Tibial nerve (tissue), 4 donors: ENCODE data around the gene PSMA7. TPM values are rescaled to one million over a fixed set of nuclear protein-coding genes. Genes with fewer than 3 reads are reported as not detected.

Experiments used
- DNase-seq, 2 donors: peaks; one replicate each; pipeline ENCODE4 v3.0.0-alpha.2; 2019; ENCODE audit warnings: low spot score in 2 of 2
- H3K27ac ChIP-seq, 4 donors: fragments of 200-600 bp; sonication (generic) in 3 of 4; one replicate each; pipeline ENCODE4 v1.5.1; 2017 to 2019; ENCODE audit warnings: mild to moderate bottlenecking in 1 of 4
- H3K27me3 ChIP-seq, 2 donors: fragments of 200-600 bp; sonication (generic) in 1 of 2; one replicate each; pipeline versions ENCODE4 v1.5.1 to v1.6.0; 2017 to 2019
- H3K36me3 ChIP-seq, 3 donors: fragments of 200-600 bp; sonication (generic); one replicate each; pipeline ENCODE4 v1.5.1; 2018 to 2019
- H3K4me1 ChIP-seq, 4 donors: fragments of 200-600 bp; sonication (generic) in 3 of 4; one replicate each; pipeline ENCODE4 v1.5.1; 2017 to 2019
- H3K4me3 ChIP-seq, 4 donors: fragments of 200-600 bp; sonication (generic) in 3 of 4; one replicate each; pipeline ENCODE4 v1.5.1; 2017 to 2019; ENCODE audit warnings: mild to moderate bottlenecking in 1 of 4, moderate library complexity in 1 of 4
- H3K9me3 ChIP-seq, 4 donors: fragments of 200-600 bp; sonication (generic) in 3 of 4; one replicate each; pipeline ENCODE4 v1.5.1; 2017 to 2019
- EP300 ChIP-seq, 2 donors: sonication (generic); formaldehyde crosslinking; IDR thresholded peaks; one replicate each; pipeline ENCODE4 v1.6.1; 2017; ENCODE audit warnings: antibody characterized with exemption in 2 of 2, mild to moderate bottlenecking in 1 of 2
- POLR2A ChIP-seq, 2 donors: fragments of 450-650 bp; IDR thresholded peaks; one replicate each; pipeline ENCODE4 v1.6.1; 2017; ENCODE audit warnings: antibody characterized with exemption in 2 of 2, mild to moderate bottlenecking in 2 of 2, moderate library complexity in 2 of 2
- WGBS, 2 donors: methylation state at CpG; one replicate each; pipeline ENCODE4 v1.1.5; 2018; 5-methylcytosine and 5-hydroxymethylcytosine counted together
- total RNA-seq, 4 donors: library from RNA; depleted of rRNA; stranded (reverse); fragments of >200 nt; gene quantifications; one replicate each; pipeline ENCODE4 v1.1.0, GENCODE V29; 2016
- TF ChIP-seq, protein P1 (sequence below), 5 experiments: fragments of 200-600 bp in 3 of 5; fragments of 450-650 bp in 2 of 5; sonication (generic) in 3 of 5; IDR thresholded peaks; one replicate each; pipeline ENCODE4 v1.5.1; 2016 to 2019; ENCODE audit warnings: antibody characterized with exemption in 5 of 5, mild to moderate bottlenecking in 3 of 5, moderate library complexity in 2 of 5

The PSMA7 gene
- total RNA-seq, 4 donors from 2014 or later, result 213 to 377 (median 341) TPM

DNA sequence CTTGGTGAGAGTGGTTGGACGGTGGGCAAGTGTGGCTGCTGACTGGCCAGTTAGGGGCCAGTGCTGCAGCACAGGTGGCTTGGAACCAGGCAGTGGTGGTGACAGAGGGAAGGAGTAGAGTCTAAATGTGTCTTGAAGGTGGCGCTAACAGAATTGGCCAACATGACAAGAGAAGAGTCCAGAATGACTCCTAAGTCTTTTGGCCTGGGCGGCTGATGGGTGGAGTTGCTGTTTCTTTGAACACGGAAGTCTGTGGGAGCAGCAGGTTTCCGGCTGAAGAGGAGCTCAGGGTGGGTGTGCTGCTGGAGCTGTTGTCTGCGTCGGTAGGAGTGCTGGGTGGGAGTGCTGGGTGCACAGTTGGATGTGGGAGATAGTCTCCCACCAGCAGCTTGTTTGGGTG is 10.8 kb downstream of the PSMA7 start:
- Histone ChIP-seq H3K4me1 (peaks cover 0 to 32% (median 8%) of the 10 kb centered on the region in 4 donors), H3K4me3 (no peak overlapping the region), H3K27ac (peak overlapping the region in 2 of 4 donors; percentile 69 to 77), H3K27me3 (no peaks in the 10 kb centered on the region), H3K36me3 (peaks cover 5 to 96% (median 19%) of the 10 kb centered on the region in 3 donors), H3K9me3 (no peaks in the 10 kb centered on the region)
- no peak for TF ChIP-seq EP300 (IDR thresholded peaks at IDR 0.05)
- no peak for TF ChIP-seq POLR2A (IDR thresholded peaks at IDR 0.05)
- TF ChIP-seq, protein P1, sequence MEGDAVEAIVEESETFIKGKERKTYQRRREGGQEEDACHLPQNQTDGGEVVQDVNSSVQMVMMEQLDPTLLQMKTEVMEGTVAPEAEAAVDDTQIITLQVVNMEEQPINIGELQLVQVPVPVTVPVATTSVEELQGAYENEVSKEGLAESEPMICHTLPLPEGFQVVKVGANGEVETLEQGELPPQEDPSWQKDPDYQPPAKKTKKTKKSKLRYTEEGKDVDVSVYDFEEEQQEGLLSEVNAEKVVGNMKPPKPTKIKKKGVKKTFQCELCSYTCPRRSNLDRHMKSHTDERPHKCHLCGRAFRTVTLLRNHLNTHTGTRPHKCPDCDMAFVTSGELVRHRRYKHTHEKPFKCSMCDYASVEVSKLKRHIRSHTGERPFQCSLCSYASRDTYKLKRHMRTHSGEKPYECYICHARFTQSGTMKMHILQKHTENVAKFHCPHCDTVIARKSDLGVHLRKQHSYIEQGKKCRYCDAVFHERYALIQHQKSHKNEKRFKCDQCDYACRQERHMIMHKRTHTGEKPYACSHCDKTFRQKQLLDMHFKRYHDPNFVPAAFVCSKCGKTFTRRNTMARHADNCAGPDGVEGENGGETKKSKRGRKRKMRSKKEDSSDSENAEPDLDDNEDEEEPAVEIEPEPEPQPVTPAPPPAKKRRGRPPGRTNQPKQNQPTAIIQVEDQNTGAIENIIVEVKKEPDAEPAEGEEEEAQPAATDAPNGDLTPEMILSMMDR (IDR thresholded peaks at IDR 0.05), result no peak
- 83 to 84% methylated on average over 7 of the region's 7 CpGs for WGBS, 2 donors
- no peak for DNase-seq

DNA sequence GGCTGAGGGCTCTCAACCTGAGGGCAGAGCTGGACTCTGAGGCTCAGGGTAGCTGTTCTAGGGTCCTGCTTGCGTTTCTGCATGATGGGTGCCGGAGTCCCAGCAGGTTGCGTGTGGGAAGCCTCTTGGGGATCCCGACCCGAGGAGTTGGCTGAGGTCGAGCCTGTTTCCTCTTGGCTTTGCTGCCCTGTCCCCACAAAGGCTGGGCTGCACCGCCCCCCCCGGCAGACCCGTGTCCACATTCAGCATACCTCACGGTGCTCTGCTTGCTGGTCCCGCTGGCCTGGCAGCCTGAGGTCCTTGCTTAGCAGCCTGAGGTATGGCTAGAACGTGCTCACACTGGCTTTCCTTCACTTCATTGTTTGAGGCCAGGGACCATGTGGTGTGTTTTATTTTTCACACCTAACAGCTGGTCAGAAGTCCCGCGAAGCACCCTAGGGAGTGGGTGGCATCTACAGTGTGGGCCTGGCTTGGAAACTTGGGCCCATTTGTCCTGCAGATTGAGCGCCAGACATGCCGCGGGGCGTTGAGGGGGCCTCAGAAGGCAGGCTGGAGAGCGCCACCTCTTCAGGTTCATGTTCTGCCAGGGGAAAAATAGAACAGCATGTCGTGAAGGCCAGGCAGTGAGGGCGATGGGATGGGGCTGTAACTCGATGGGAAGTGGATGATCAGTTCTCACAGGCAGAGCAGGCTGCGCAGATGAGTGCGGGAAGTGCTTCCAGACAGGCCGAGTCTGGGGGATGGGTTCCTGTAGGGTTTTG is 11.5 kb downstream of the PSMA7 start:
- Histone ChIP-seq H3K36me3 (peaks cover 5 to 96% (median 18%) of the 10 kb centered on the region in 3 donors), H3K4me1 (peaks cover 0 to 32% (median 8%) of the 10 kb centered on the region in 4 donors), H3K4me3 (no peak overlapping the region), H3K27me3 (no peaks in the 10 kb centered on the region), H3K27ac (peak overlapping the region in 1 of 4 donors; percentile 77), H3K9me3 (no peaks in the 10 kb centered on the region)
- no peak for DNase-seq
- TF ChIP-seq EP300 (IDR thresholded peaks at IDR 0.05) (no peak), POLR2A (IDR thresholded peaks at IDR 0.05) (no peak)
- TF ChIP-seq, protein P1 (IDR thresholded peaks at IDR 0.05), result no peak
- WGBS, 2 donors, result 91 to 92% methylated on average over 25 of the region's 25 CpGs

DNA sequence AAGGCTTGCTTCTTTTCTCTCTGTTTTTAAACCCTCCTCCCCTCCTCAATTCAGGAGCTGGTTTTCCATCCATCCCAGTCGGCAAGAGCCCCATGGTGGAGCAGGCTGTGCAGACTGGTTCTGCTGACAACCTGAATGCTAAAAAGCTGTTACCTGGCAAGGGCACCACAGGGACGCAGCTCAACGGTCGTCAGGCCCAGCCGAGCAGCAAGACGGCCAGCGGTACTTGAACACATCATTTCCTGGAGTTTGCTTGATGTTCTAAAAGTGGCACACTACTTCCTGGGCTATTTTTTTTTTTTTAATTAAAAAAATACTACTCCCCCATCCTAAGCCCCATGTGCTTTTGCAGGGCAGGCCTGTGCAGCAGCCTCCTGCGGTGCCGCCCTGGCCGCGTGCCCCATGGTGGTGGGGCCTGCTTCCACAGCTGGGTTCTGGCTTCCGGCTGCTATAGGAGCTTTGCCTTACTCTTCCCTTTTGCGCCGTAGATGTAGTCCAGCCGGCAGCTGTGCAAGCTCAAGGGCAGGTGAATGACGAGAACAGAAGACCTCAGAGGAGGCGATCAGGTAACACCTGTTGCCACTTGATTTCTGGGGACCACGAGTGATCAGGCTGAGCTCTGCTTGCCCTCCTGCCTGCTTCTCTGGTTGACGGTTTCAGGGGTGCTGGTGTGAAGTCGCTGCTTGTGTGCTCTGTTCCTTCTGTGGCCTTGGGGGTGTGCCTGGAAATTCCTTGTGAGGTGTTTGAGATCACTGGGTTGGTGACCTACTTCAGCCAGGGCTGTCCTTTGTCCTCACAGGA is 13.3 kb downstream of the PSMA7 start:
- H3K27me3 ChIP-seq, result no peaks in the 10 kb centered on the region
- 87 to 92% methylated on average over 20 of the region's 20 CpGs for WGBS, 2 donors
- H3K4me3 ChIP-seq, result no peak overlapping the region
- H3K36me3 ChIP-seq, result peaks cover 5 to 98% (median 25%) of the 10 kb centered on the region in 3 donors
- no peak for TF ChIP-seq POLR2A (IDR thresholded peaks at IDR 0.05)
- no peak for TF ChIP-seq EP300 (IDR thresholded peaks at IDR 0.05)
- TF ChIP-seq, protein P1 (IDR thresholded peaks at IDR 0.05), result no peak
- no peak overlapping the region for H3K27ac ChIP-seq
- no peak for DNase-seq
- no peaks in the 10 kb centered on the region for H3K9me3 ChIP-seq
- H3K4me1 ChIP-seq, result peaks cover 0 to 24% (median 6%) of the 10 kb centered on the region in 4 donors

DNA sequence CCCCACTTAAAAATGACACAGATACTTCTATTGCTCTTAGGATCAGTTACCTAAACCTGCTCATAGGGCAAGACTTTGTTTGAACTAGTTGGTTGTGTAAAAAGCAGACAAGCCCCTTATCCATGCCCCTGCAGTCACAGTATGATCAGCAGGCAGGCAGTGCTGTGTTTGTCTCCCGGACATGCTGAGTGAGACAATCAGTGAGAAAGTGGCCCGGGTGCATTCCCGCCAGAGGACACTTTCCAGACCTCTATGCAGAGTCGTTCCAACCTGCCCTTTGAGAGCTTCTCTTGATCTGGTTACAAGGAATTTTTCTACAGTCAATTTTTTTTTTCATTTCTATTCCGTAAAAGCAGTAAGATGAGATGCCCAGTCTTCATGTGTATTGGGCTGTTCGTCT is 14.7 kb downstream of the PSMA7 start:
- no peak overlapping the region for H3K27ac ChIP-seq
- TF ChIP-seq, protein P1 (IDR thresholded peaks at IDR 0.05), result no peak
- TF ChIP-seq POLR2A (IDR thresholded peaks at IDR 0.05) (no peak), EP300 (IDR thresholded peaks at IDR 0.05) (no peak)
- WGBS, 2 donors, result 87 to 89% methylated on average over 6 of the region's 6 CpGs
- H3K27me3 ChIP-seq, result no peaks in the 10 kb centered on the region
- H3K4me1 ChIP-seq, result peaks cover 0 to 22% (median 7%) of the 10 kb centered on the region in 4 donors
- no peak for DNase-seq
- H3K4me3 ChIP-seq, result no peak overlapping the region
- peaks cover 5 to 89% (median 25%) of the 10 kb centered on the region in 3 donors for H3K36me3 ChIP-seq
- no peaks in the 10 kb centered on the region for H3K9me3 ChIP-seq

DNA sequence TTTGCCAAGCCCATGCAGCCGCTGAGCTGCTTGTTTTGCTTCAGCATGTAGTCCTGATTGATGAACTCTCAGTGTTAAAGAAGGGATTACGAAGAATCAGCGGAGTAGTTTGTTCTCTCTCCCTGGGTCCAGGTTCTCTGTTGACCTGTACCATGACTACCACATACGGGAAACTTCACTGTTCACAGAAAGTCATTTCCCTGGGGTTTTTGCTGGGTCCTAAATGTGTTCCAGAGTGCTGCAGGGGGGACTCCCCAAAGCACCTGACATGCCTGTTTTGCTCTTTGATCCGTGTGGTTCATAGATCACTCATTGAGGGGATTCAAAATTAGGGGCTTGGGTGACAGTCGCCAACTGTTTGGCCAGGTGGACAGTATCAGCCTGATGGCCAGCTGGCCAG is 15.4 kb downstream of the PSMA7 start:
- H3K4me1 ChIP-seq, result peaks cover 0 to 19% (median 11%) of the 10 kb centered on the region in 4 donors
- TF ChIP-seq, protein P1 (IDR thresholded peaks at IDR 0.05), result no peak
- TF ChIP-seq POLR2A (IDR thresholded peaks at IDR 0.05) (no peak), EP300 (IDR thresholded peaks at IDR 0.05) (no peak)
- H3K27me3 ChIP-seq, result no peaks in the 10 kb centered on the region
- WGBS, 2 donors, result 87 to 94% methylated on average over 6 of the region's 6 CpGs
- no peak for DNase-seq
- no peak overlapping the region for H3K27ac ChIP-seq
- H3K4me3 ChIP-seq, result no peak overlapping the region
- H3K36me3 ChIP-seq, result peaks cover 5 to 82% (median 22%) of the 10 kb centered on the region in 3 donors
- no peaks in the 10 kb centered on the region for H3K9me3 ChIP-seq
